HUDEP-2 (cell line): ENCODE results near the gene ABCC1.
"Not testable (repeated sequence)": the region's sequence is repeated elsewhere in the genome, so short reads cannot be mapped to it uniquely, and the experiment has no call there.

ENCODE experiments used
- DNase-seq, 76 experiments: peaks; one replicate each; lab custom pipeline; 2025; ENCODE audit not compliant: unreplicated experiment in 76 of 76; lab: John Stamatoyannopoulos, UW

ABCC1 gene

GRCh38 chr16:16102738-16103137 lies 153.3 kb downstream of the ABCC1 start:
- DNase-seq: no peak

GRCh38 chr16:16104132-16104803 lies 154.9 kb downstream of the ABCC1 start:
- not testable (repeated sequence) for DNase-seq

DNA sequence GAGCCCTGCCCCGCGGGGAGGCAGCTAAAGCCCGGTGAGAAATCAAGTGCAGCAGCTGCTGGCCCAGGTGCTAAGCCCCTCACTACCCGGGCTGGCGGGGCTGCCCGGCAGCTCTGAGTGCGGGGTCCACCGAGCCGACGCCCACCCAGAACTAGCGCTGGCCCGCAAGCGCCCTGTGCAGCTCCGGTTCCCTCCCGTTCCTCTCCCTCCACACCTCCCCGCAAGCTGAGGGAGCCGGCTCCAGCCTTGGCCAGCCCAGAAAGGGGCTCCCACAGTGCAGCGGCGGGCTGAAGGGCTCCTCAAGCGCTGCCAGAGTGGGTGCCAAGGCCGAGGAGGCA lies 155.4 kb downstream of the ABCC1 start:
- DNase-seq: not testable (repeated sequence)

DNA sequence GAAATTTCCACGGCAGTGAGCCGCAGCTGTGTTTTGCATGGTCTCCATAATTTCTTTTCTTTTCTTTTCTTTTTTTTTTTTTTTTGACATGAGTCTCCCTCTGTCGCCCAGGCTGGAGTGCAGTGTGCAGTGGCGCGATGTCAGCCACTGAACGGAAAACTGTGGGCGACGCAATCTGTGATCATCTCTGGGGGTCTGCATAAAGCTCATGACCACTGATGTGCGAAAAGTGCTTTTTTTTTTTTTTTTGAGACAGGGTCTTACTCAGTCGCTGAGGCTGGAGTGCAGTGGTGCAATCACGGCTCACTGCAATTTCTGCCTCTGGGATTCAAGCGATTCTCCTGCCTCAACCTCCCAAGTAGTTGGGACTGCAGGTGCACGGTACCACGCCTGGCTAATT lies 156.2 kb downstream of the ABCC1 start:
- no peak for DNase-seq

DNA sequence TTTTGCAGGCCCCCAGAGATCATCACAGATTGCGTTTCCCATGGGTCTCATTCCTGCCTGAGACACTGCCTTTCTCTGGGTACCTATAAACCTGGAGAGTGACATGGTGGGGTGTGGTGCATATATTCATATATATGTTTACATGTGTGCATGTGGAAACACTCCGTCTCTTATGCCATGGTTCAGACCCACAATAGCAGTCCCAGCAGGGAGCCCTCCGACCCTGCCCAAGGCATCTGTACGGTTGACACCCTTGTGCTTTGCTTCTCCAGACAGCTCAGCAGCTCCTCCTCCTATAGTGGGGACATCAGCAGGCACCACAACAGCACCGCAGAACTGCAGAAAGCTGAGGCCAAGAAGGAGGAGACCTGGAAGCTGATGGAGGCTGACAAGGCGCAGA lies 157.1 kb downstream of the ABCC1 start:
- no peak for DNase-seq

- DNase-seq: no peak
Measured at GRCh38 chr16:16107839-16108238, 158.4 kb downstream of the ABCC1 start.

GRCh38 chr16:16108759-16109158 lies 159.3 kb downstream of the ABCC1 start:
- DNase-seq: no peak

GRCh38 chr16:16109453-16110110 lies 160.2 kb downstream of the ABCC1 start:
- no peak for DNase-seq

DNA sequence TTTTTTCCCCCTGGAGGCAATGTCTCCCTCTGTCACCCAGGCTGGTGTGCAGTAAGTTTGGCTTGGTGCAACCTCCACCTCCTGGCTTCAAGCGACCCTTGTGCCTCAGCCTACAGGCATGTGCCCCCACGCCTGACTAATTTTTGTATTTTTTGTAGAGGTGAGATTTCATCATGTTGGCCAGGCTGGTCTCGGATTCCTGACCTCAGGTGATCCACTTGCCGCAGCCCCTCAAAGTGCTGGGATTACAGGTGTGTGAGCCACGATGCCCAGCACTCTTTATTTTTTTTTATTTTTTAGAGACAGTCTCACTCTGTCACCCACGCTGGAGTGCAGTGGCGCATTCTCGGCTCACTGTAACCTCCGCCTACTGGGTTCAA lies 160.7 kb downstream of the ABCC1 start:
- DNase-seq: no peak

DNA sequence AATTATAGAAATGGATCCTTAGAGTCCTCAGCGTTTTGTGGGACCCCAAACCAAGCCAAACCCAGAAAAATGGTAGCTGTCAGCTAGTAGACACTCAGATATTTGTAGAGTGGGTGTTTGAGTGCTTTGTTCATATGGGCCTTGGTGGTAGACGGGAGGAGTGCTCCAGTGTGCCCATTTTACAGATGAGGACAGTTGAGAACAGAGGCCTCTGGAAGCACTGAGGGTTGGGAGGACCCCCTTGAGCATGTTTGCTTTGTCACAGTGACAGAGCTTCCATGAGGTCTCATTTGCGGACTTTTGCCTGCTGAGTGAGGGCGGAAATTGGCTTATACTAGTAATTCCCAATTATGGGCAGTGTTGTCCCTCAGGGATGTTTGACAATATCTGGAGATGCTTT lies 162.2 kb downstream of the ABCC1 start:
- no peak for DNase-seq

GRCh38 chr16:16112450-16113053 lies 163.1 kb downstream of the ABCC1 start:
- no peak for DNase-seq

DNA sequence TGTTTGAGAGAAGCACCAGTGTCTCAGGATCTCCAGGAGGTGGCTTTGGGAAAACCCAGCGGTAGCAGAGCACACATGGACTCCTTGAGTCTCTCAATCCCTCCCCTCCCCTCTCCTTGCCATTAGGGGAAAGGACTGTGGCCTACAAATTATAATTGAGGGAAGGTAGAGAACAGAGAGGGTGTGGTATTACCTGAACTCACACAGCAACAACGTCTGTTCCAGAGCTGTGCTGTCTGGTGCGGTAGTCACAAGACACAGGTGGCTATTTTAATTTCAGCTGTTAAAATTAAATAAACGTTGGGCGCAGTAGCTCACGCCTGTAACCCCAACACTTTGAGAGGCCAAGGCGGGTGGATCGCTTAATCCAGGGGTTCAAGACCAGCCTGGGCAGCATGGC lies 163.7 kb downstream of the ABCC1 start:
- no peak for DNase-seq

- DNase-seq: no peak
Measured at GRCh38 chr16:16116841-16117240, 167.4 kb downstream of the ABCC1 start.

- peak in 1 of 76 experiments; percentile 4 for DNase-seq
Measured at GRCh38 chr16:16118337-16118736, 168.9 kb downstream of the ABCC1 start.

DNA sequence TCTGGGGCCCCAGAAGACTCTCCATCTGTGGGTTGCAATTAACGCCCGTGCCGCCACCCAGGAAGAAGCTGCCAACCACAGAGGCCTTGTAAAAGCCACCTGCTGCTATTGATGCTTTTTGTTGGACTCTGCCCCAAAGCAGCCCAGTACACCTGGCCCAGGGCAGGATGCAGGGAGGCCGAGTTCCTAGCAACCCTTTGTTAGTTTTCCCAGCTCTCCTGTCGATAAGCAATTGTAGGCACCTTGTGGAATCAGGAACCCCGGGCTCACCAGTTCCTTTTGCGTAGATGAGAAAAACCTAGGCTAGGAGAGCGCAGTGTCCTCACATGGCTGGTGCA lies 170.6 kb downstream of the ABCC1 start:
- DNase-seq: peak in 6 of 76 experiments; percentile 16 to 48 (median 42)

DNA sequence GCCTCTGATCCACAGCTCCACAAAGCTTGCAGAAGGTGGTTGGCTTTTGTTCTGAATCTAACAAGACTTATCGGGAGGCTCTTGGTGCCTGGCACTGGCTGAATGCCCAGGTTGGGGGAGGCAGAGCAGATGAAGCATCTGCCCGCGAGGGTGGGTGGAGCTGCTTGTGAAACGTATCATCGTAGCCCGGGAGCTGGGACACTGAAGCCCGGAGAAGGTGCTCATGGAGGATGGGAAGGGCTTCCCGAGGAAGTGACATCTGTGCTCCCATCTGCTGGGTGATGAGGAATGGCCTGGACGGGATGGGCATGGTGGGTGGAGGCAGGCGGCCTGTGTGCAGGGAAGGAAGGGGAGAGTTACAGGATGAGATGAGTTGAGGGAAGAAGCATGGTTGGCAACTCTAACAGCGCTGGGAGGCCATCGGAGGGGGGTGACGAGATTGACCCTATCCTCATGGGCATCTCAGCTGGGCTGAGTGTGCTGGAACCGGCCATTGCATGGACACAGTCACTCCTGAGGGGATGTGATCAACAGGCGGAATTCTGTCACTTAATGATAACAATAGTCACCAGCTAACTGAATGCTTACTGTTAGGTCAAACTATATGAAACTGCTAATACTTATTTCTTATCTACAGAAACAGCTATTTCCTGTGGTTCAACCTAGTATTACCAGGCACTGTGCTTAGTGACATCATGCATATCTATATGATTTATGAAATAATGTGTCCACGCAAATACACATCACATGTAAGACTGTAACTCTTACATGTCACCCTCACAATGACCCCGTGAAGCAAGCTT lies 171.2 kb downstream of the ABCC1 start:
- peak; percentile 37 to 98 (median 93) for DNase-seq

GRCh38 chr16:16121185-16121727 lies 171.8 kb downstream of the ABCC1 start:
- peak in 26 of 76 experiments; percentile 5 to 70 (median 27) for DNase-seq

- DNase-seq: no peak
Measured at GRCh38 chr16:16122264-16122663, 172.8 kb downstream of the ABCC1 start.

- DNase-seq: no peak
Measured at GRCh38 chr16:16124438-16124837, 175.0 kb downstream of the ABCC1 start.

DNA sequence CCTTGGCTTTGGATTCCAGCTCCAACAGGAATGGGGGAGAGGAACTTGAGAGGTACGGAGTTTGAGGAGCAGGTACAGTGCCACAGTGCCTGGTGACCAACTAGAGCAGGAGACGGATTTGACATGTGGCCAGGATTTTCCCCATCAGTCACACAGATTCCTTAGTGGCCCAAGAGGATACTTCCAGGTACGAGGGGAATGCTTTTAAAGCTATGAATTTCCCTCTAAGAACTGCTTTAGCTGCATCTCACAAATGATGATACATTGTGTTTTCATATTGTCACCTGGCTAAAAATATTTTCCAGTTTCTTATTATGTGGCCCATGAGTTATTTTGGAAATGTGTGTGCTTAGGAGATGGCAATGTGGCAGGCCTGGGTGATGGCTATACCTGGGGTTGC lies 175.6 kb downstream of the ABCC1 start:
- DNase-seq: no peak

- DNase-seq: peak in 13 of 76 experiments; percentile 2 to 52 (median 8)
Measured at GRCh38 chr16:16126896-16127295, 177.5 kb downstream of the ABCC1 start.
